LNCAP (cell line): ENCODE measurements around the gene RARB.

Source experiments
- CTCF ChIP-seq: fragments of 450-650 bp; IDR thresholded peaks from 2 replicates; pipeline ENCODE4 v1.5.1; 2017; ENCODE audit warnings: mild to moderate bottlenecking

RARB gene

GRCh38 chr3:25449857-25450256 lies 21.8 kb downstream of the RARB start:
- no peak for TF ChIP-seq CTCF

- TF ChIP-seq CTCF = no peak
These were observed 24.1 kb downstream of the RARB start for GRCh38 chr3:25452192-25452591.

GRCh38 chr3:25452740-25453139 lies 24.7 kb downstream of the RARB start:
- TF ChIP-seq CTCF = no peak

- TF ChIP-seq CTCF = no peak
These were observed 25.5 kb downstream of the RARB start for GRCh38 chr3:25453619-25454004.

- no peak for TF ChIP-seq CTCF
These were observed 26.2 kb downstream of the RARB start for GRCh38 chr3:25454005-25454927.

DNA sequence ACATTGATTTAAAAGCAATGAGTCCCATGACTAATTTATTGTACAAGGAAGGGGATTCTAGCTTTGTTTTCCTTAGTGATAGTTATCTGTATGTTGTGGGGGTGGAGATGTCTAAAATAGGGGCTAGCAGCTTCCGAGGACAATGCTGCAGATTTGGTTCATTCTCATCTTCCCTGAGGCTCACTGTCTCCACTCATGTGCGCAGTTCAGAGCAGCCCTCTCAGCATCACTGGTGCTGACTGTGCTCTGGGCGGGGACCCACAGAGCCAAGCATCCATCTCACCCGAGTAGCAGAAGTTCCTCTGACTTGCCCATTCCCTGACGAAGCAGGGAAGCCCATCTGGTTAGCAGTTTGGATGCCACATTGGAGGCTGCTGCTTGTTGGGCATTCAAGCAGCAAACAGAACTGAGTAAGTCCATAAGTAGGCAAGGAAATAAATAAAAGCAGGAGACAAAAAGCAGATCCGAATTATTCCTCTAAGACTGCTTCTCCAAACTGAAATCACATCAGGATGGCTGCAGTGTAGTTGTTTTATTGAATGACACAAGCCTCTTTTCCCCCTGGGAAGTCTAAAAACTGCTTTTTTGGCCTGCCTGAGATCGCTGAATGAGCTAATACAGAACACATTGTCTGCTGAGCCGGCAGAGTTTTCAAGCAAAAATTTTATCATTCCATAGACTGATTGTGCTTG lies 27.5 kb downstream of the RARB start:
- TF ChIP-seq CTCF = no peak

DNA sequence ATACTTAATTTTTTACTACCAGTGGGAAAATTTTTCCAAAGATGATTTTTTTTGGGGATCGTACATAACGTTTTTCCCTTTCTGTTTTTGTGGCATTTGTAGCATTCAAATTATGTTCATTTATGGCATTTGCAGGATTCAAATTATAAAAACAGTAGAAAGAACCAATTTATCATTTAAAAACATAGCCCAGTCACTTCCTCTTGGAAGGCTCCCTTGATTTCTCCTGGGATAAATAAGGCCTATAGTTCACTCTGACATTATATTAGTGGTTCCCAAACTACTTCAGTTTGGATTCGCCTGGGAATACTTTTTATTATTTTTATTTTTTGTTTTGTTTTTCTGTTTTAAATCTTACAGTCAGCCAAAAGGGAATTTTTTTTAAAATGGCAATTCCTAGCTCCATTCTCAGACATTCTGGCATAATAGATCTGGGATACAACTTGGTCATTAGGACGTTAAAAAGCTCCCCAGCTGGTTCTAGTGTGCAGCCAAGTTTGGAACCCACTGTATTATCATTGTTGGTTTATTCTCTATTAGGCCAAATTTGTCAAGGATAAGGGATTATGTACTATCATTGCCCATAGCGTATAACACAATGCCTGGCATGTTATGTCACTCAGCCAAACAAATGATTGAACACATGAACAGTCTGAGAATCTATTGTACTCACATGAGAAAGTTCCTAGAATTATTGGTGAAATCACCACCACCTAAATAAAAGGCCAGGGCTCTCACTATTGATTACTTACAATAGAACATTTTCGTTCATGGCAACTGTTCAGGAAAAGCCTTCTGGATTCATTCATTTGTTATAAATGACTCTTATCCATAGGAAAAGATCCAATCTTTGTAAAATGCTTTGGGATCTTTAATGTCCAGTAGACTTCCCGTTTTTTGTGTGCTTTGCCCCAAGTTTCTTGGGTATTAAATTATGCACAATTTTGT lies 28.9 kb downstream of the RARB start:
- TF ChIP-seq CTCF = no peak
